ENCODE measurements around the gene MED1. TPM values are rescaled to one million over a fixed set of nuclear protein-coding genes. Genes with fewer than 3 reads are reported as not detected.
"Not testable (repeated sequence)": the region's sequence is repeated elsewhere in the genome, so short reads cannot be mapped to it uniquely, and the experiment has no call there.

The MED1 gene
- total RNA-seq, 1 donor from 2014 or later, result 20.8 TPM

- DNase-seq (ENCODE audit: low read depth), result no peak
Measured at GRCh38 chr17:39416141-39416540, 34.9 kb downstream of the MED1 start.

- no peak for DNase-seq (ENCODE audit: low read depth)
Measured at GRCh38 chr17:39410279-39410678, 40.8 kb downstream of the MED1 start.

- no peak for DNase-seq (ENCODE audit: low read depth)
Measured at GRCh38 chr17:39408360-39408759, 42.7 kb downstream of the MED1 start.

- no peak for DNase-seq (ENCODE audit: low read depth)
Measured at GRCh38 chr17:39406951-39407350, 44.1 kb downstream of the MED1 start.

GRCh38 chr17:39405436-39405835 lies 45.6 kb downstream of the MED1 start:
- no peak for DNase-seq (ENCODE audit: low read depth)

GRCh38 chr17:39404542-39405378 lies 46.3 kb downstream of the MED1 start:
- peak; percentile 19 for DNase-seq (ENCODE audit: low read depth)

- DNase-seq (ENCODE audit: low read depth), result no peak
Measured at GRCh38 chr17:39402890-39403605, 48.0 kb downstream of the MED1 start.

- peak; percentile 92 for DNase-seq (ENCODE audit: low read depth)
Measured at GRCh38 chr17:39402244-39402889, 48.7 kb downstream of the MED1 start.

- DNase-seq (ENCODE audit: low read depth), result peak; percentile 92
Measured at GRCh38 chr17:39401412-39402243, 49.4 kb downstream of the MED1 start, which contains the start of gene FBXL20. Gene FBXL20, minus strand, starts transcription at chr17:39401626. Its CDS starts 224 bp downstream, at chr17:39401402.

- DNase-seq (ENCODE audit: low read depth), result peak; percentile 3
Measured at GRCh38 chr17:39400547-39401411, 50.3 kb downstream of the MED1 start.

GRCh38 chr17:39399791-39400190 lies 51.3 kb downstream of the MED1 start:
- DNase-seq (ENCODE audit: low read depth), result no peak

GRCh38 chr17:39393736-39394135 lies 57.3 kb downstream of the MED1 start:
- DNase-seq (ENCODE audit: low read depth), result peak; percentile 11

GRCh38 chr17:39391448-39391847 lies 59.6 kb downstream of the MED1 start:
- no peak for DNase-seq (ENCODE audit: low read depth)

- DNase-seq (ENCODE audit: low read depth), result no peak
Measured at GRCh38 chr17:39385040-39385439, 66.0 kb downstream of the MED1 start.

GRCh38 chr17:39380144-39380543 lies 70.9 kb downstream of the MED1 start:
- DNase-seq (ENCODE audit: low read depth), result no peak

- DNase-seq (ENCODE audit: low read depth), result peak; percentile 3
Measured at GRCh38 chr17:39376434-39376833, 74.6 kb downstream of the MED1 start.

- DNase-seq (ENCODE audit: low read depth), result not testable (repeated sequence)
Measured at GRCh38 chr17:39367805-39368204, 83.3 kb downstream of the MED1 start.

GRCh38 chr17:39365872-39366271 lies 85.2 kb downstream of the MED1 start:
- no peak for DNase-seq (ENCODE audit: low read depth)

- peak; percentile 3 for DNase-seq (ENCODE audit: low read depth)
Measured at GRCh38 chr17:39365242-39365641, 85.8 kb downstream of the MED1 start.
